Gastroesophageal sphincter (tissue), 3 donors: ENCODE data around the gene USHBP1.

Source experiments
- POLR2A ChIP-seq, 2 donors: fragments of 450-650 bp; IDR thresholded peaks; one replicate each; pipeline ENCODE4 v1.6.1; 2017; ENCODE audit warnings: antibody characterized with exemption in 2 of 2, mild to moderate bottlenecking in 2 of 2, moderate library complexity in 1 of 2
- POLR2AphosphoS5 ChIP-seq: sonication (generic); formaldehyde crosslinking; IDR thresholded peaks from one replicate; pipeline ENCODE4 v1.6.1; 2017; ENCODE audit warnings: antibody characterized with exemption
- TF ChIP-seq, protein P1 (sequence below), 4 experiments: fragments of 200-600 bp in 2 of 4; fragments of 450-650 bp in 2 of 4; sonication (generic) in 1 of 4; IDR thresholded peaks; one replicate each; pipeline ENCODE4 v1.5.1; 2017 to 2019; ENCODE audit warnings: antibody characterized with exemption in 4 of 4, mild to moderate bottlenecking in 2 of 4, moderate library complexity in 2 of 4

GRCh38 chr19:17300992-17301619, 36.6 kb upstream of the USHBP1 start:
- TF ChIP-seq, protein P1, sequence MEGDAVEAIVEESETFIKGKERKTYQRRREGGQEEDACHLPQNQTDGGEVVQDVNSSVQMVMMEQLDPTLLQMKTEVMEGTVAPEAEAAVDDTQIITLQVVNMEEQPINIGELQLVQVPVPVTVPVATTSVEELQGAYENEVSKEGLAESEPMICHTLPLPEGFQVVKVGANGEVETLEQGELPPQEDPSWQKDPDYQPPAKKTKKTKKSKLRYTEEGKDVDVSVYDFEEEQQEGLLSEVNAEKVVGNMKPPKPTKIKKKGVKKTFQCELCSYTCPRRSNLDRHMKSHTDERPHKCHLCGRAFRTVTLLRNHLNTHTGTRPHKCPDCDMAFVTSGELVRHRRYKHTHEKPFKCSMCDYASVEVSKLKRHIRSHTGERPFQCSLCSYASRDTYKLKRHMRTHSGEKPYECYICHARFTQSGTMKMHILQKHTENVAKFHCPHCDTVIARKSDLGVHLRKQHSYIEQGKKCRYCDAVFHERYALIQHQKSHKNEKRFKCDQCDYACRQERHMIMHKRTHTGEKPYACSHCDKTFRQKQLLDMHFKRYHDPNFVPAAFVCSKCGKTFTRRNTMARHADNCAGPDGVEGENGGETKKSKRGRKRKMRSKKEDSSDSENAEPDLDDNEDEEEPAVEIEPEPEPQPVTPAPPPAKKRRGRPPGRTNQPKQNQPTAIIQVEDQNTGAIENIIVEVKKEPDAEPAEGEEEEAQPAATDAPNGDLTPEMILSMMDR (IDR thresholded peaks at IDR 0.05): no peak
- TF ChIP-seq POLR2AphosphoS5 (no peak), POLR2A (IDR thresholded peaks at IDR 0.05) (no peak)
